WTC11 (cell line): ENCODE measurements around the gene SYCP3. TPM values are rescaled to one million over a fixed set of nuclear protein-coding genes. Genes with fewer than 3 reads are reported as not detected.

ENCODE experiments used
- ATAC-seq: fragments of 200-7000 bp; cut with Tn5 transposase; 2 replicates; pipeline ENCODE4 v1.10.0; 2021; ENCODE audit warnings: mild to moderate bottlenecking, moderate library complexity
- CTCF ChIA-PET: fragments of 300-600 bp; sonication (Branson Sonifier 250); formaldehyde crosslinking; loops from one replicate; lab custom pipeline; 2021; ENCODE audit warnings: antibody characterized with exemption; lab: Charles Lee
- POLR2A ChIA-PET: fragments of 350-600 bp; sonication (Branson Sonifier 250); formaldehyde crosslinking; loops from one replicate; lab custom pipeline; 2021; ENCODE audit warnings: antibody characterized with exemption; lab: Charles Lee
- DNase-seq: peaks from one replicate; pipeline ENCODE4 v3.0.0; 2021; ENCODE audit warnings: low spot score
- H3K27ac Mint-ChIP-seq: 2 replicates; pipeline ENCODE4 v1.8.0; 2021; ENCODE audit warnings: mixed read lengths
- H3K27me3 Mint-ChIP-seq: 2 replicates; pipeline ENCODE4 v1.8.0; 2021; ENCODE audit warnings: low read depth, mild to moderate bottlenecking, moderate library complexity, mixed read lengths
- H3K36me3 Mint-ChIP-seq: 2 replicates; pipeline ENCODE4 v1.8.0; 2021; ENCODE audit warnings: mixed read lengths
- H3K4me1 Mint-ChIP-seq: 2 replicates; pipeline ENCODE4 v1.8.0; 2022; ENCODE audit warnings: mixed read lengths
- H3K4me3 Mint-ChIP-seq: 2 replicates; pipeline ENCODE4 v1.8.0; 2021; ENCODE audit warnings: mild to moderate bottlenecking, moderate library complexity, mixed read lengths
- H3K9me3 Mint-ChIP-seq: 2 replicates; pipeline ENCODE4 v1.8.0; 2021; ENCODE audit warnings: mixed read lengths
- E2F4 ChIP-seq: sonication (generic); formaldehyde crosslinking; IDR thresholded peaks from 2 replicates; pipeline ENCODE4 v1.8.1; 2022; ENCODE audit warnings: low read depth, mild to moderate bottlenecking, moderate library complexity, missing genetic modification reagents, borderline replicate concordance
- EMX1 ChIP-seq: fragments of 250-450 bp; sonication (Bioruptor Pico); IDR thresholded peaks from 2 replicates; pipeline ENCODE4 v1.8.0; 2021; ENCODE audit warnings: mild to moderate bottlenecking
- FOXP1 ChIP-seq: sonication (generic); formaldehyde crosslinking; IDR thresholded peaks from 2 replicates; pipeline ENCODE4 v1.8.0; 2022; ENCODE audit warnings: missing genetic modification reagents, mild to moderate bottlenecking, moderate library complexity, borderline replicate concordance
- GRHL2 ChIP-seq: fragments of 250-450 bp; sonication (Bioruptor Pico); IDR thresholded peaks from 2 replicates; pipeline ENCODE4 v1.8.0; 2022; ENCODE audit warnings: mild to moderate bottlenecking, moderate library complexity; ENCODE audit not compliant: insufficient replicate concordance, severe bottlenecking
- KAT7 ChIP-seq: sonication (generic); formaldehyde crosslinking; IDR thresholded peaks from 2 replicates; pipeline ENCODE4 v1.8.1; 2023; ENCODE audit warnings: missing genetic modification reagents, mild to moderate bottlenecking, borderline replicate concordance
- NFE2L1 ChIP-seq: sonication (generic); formaldehyde crosslinking; IDR thresholded peaks from 2 replicates; pipeline ENCODE4 v1.8.1; 2023; ENCODE audit warnings: missing genetic modification reagents
- NR1H2 ChIP-seq: sonication (generic); formaldehyde crosslinking; IDR thresholded peaks from 2 replicates; pipeline ENCODE4 v1.9.0; 2021; ENCODE audit warnings: mild to moderate bottlenecking, moderate library complexity, missing genetic modification reagents
- NR3C1 ChIP-seq: sonication (generic); formaldehyde crosslinking; conservative IDR thresholded peaks from 2 replicates; pipeline ENCODE4 v1.8.1; 2023; ENCODE audit warnings: low read depth, mild to moderate bottlenecking, missing genetic modification reagents
- RELA ChIP-seq: sonication (generic); formaldehyde crosslinking; IDR thresholded peaks from 2 replicates; pipeline ENCODE4 v1.8.1; 2022; ENCODE audit warnings: missing genetic modification reagents, mild to moderate bottlenecking, borderline replicate concordance
- SMAD4 ChIP-seq: sonication (generic); formaldehyde crosslinking; IDR thresholded peaks from 2 replicates; pipeline ENCODE4 v1.8.0; 2022; ENCODE audit warnings: mild to moderate bottlenecking, missing genetic modification reagents
- SP1 ChIP-seq: sonication (generic); formaldehyde crosslinking; conservative IDR thresholded peaks from 2 replicates; pipeline ENCODE4 v1.8.1; 2022; ENCODE audit warnings: missing genetic modification reagents
- USF1 ChIP-seq: sonication (generic); formaldehyde crosslinking; IDR thresholded peaks from 2 replicates; pipeline ENCODE4 v1.8.0; 2022; ENCODE audit warnings: mild to moderate bottlenecking, missing genetic modification reagents
- ZBTB21 ChIP-seq: sonication (generic); formaldehyde crosslinking; IDR thresholded peaks from 2 replicates; pipeline ENCODE4 v1.8.1; 2023; ENCODE audit warnings: mild to moderate bottlenecking, missing genetic modification reagents, borderline replicate concordance
- ZNF138 ChIP-seq: sonication (generic); formaldehyde crosslinking; conservative IDR thresholded peaks from 2 replicates; pipeline ENCODE4 v1.8.1; 2022; ENCODE audit warnings: mild to moderate bottlenecking, moderate library complexity, missing genetic modification reagents
- ZNF232 ChIP-seq: sonication (generic); formaldehyde crosslinking; IDR thresholded peaks from 2 replicates; pipeline ENCODE4 v1.8.0; 2022; ENCODE audit warnings: mild to moderate bottlenecking, missing genetic modification reagents
- ZNF317 ChIP-seq: sonication (generic); formaldehyde crosslinking; IDR thresholded peaks from 2 replicates; pipeline ENCODE4 v1.8.1; 2023; ENCODE audit warnings: low read depth, mild to moderate bottlenecking, moderate library complexity, missing genetic modification reagents, borderline replicate concordance
- ZNF396 ChIP-seq: fragments of 250-450 bp; sonication (Bioruptor Pico); IDR thresholded peaks from 2 replicates; pipeline ENCODE4 v1.8.0; 2021; ENCODE audit warnings: mild to moderate bottlenecking, moderate library complexity, borderline replicate concordance
- ZNF671 ChIP-seq: fragments of 250-450 bp; sonication (Bioruptor Pico); IDR thresholded peaks from 2 replicates; pipeline ENCODE4 v1.8.0; 2021; ENCODE audit warnings: mild to moderate bottlenecking
- total RNA-seq: library from RNA; stranded (reverse); gene quantifications from 3 replicates; pipeline ENCODE4 v1.2.3, GENCODE V29; 2021
- TF ChIP-seq, protein P1 (sequence below): sonication (generic); formaldehyde crosslinking; conservative IDR thresholded peaks from 2 replicates; pipeline ENCODE4 v1.8.1; 2023; ENCODE audit warnings: mild to moderate bottlenecking, low read depth, missing genetic modification reagents, moderate library complexity
- TF ChIP-seq, protein P2 (sequence below): fragments of 250-450 bp; sonication (Bioruptor Pico); IDR thresholded peaks from 2 replicates; pipeline ENCODE4 v1.9.0; 2021; ENCODE audit warnings: mild to moderate bottlenecking, borderline replicate concordance
- TF ChIP-seq, protein P3 (sequence below): sonication (generic); formaldehyde crosslinking; IDR thresholded peaks from 2 replicates; pipeline ENCODE4 v1.8.1; 2022; ENCODE audit warnings: mild to moderate bottlenecking, missing genetic modification reagents, moderate library complexity, borderline replicate concordance

The SYCP3 gene
- total RNA-seq, 1 experiment from 2014 or later: 0.15 TPM

GRCh38 chr12:101719566-101719965 lies 19.7 kb downstream of the SYCP3 start (continued):
- TF ChIP-seq, protein P1, sequence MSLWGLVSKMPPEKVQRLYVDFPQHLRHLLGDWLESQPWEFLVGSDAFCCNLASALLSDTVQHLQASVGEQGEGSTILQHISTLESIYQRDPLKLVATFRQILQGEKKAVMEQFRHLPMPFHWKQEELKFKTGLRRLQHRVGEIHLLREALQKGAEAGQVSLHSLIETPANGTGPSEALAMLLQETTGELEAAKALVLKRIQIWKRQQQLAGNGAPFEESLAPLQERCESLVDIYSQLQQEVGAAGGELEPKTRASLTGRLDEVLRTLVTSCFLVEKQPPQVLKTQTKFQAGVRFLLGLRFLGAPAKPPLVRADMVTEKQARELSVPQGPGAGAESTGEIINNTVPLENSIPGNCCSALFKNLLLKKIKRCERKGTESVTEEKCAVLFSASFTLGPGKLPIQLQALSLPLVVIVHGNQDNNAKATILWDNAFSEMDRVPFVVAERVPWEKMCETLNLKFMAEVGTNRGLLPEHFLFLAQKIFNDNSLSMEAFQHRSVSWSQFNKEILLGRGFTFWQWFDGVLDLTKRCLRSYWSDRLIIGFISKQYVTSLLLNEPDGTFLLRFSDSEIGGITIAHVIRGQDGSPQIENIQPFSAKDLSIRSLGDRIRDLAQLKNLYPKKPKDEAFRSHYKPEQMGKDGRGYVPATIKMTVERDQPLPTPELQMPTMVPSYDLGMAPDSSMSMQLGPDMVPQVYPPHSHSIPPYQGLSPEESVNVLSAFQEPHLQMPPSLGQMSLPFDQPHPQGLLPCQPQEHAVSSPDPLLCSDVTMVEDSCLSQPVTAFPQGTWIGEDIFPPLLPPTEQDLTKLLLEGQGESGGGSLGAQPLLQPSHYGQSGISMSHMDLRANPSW: no peak
- TF ChIP-seq SMAD4 (CRISPR knock-in tag): no peak
- no peak for TF ChIP-seq ZNF138

DNA sequence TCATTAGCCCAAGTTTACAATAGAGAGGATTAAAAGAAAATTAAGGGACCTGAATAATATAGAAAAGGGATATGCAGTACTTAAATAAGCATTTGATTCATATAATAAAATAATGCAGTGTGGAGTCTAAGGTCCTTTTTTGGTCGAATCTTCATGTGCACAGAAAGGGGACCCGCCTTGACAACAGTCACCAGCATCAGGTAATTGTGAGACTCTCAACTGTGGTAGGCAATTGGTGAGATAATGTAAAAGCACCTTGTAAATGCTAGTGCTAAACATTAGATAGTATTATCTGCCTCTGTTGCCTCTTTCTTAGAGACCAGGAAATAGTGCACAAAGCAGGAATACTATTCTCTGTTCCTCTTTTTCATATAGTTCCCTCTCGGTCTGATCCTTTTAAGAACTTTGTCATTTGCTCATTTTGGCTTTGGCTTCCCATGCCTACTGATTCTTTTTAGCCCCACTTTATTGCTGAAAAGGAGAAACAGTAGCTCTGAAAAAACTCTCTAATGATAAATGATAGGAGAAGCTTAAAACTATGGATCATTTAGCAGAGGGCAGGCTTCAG lies 24.3 kb downstream of the SYCP3 start:
- ATAC-seq (no peak), DNase-seq (no peak)
- Mint-ChIP-seq H3K9me3 (no peaks in the 10 kb centered on the region), H3K27me3 (no peaks in the 10 kb centered on the region), H3K36me3 (no peaks in the 10 kb centered on the region), H3K27ac (no peak overlapping the region), H3K4me1 (peaks cover 15% of the 10 kb centered on the region), H3K4me3 (no peak overlapping the region)
- ChIA-PET CTCF (interaction anchor here (1.0 kb wide), 1 partner anchor 44 kb away, joined by 3 read pairs; no protein-coding TSS in a partner anchor), POLR2A (no interaction called here)
- no peak for TF ChIP-seq E2F4 (CRISPR knock-in tag)
- TF ChIP-seq KAT7: no peak
- TF ChIP-seq NR1H2: no peak
- TF ChIP-seq, protein P2, sequence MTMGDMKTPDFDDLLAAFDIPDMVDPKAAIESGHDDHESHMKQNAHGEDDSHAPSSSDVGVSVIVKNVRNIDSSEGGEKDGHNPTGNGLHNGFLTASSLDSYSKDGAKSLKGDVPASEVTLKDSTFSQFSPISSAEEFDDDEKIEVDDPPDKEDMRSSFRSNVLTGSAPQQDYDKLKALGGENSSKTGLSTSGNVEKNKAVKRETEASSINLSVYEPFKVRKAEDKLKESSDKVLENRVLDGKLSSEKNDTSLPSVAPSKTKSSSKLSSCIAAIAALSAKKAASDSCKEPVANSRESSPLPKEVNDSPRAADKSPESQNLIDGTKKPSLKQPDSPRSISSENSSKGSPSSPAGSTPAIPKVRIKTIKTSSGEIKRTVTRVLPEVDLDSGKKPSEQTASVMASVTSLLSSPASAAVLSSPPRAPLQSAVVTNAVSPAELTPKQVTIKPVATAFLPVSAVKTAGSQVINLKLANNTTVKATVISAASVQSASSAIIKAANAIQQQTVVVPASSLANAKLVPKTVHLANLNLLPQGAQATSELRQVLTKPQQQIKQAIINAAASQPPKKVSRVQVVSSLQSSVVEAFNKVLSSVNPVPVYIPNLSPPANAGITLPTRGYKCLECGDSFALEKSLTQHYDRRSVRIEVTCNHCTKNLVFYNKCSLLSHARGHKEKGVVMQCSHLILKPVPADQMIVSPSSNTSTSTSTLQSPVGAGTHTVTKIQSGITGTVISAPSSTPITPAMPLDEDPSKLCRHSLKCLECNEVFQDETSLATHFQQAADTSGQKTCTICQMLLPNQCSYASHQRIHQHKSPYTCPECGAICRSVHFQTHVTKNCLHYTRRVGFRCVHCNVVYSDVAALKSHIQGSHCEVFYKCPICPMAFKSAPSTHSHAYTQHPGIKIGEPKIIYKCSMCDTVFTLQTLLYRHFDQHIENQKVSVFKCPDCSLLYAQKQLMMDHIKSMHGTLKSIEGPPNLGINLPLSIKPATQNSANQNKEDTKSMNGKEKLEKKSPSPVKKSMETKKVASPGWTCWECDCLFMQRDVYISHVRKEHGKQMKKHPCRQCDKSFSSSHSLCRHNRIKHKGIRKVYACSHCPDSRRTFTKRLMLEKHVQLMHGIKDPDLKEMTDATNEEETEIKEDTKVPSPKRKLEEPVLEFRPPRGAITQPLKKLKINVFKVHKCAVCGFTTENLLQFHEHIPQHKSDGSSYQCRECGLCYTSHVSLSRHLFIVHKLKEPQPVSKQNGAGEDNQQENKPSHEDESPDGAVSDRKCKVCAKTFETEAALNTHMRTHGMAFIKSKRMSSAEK: no peak
- TF ChIP-seq, protein P1: no peak

GRCh38 chr12:101713930-101714329 lies 25.3 kb downstream of the SYCP3 start:
- Mint-ChIP-seq H3K9me3 (no peaks in the 10 kb centered on the region), H3K4me1 (peaks cover 15% of the 10 kb centered on the region), H3K4me3 (no peak overlapping the region), H3K27me3 (no peaks in the 10 kb centered on the region), H3K27ac (no peak overlapping the region), H3K36me3 (no peaks in the 10 kb centered on the region)
- no peak for ATAC-seq
- no peak for DNase-seq
- ChIA-PET POLR2A (interaction anchor here (0.5 kb wide), 1 partner anchor 155 kb away, joined by 4 read pairs; no protein-coding TSS in a partner anchor), CTCF (interaction anchor here (0.9 to 1.2 kb wide), 2 partner anchors 10 to 46 kb away, joined by 3 to 4 read pairs; no protein-coding TSS in a partner anchor)
- no peak for TF ChIP-seq ZNF232 (CRISPR knock-in tag)
- no peak for TF ChIP-seq NFE2L1 (CRISPR knock-in tag)
- TF ChIP-seq USF1: no peak
- no peak for TF ChIP-seq ZNF396 (CRISPR knock-in tag)
- TF ChIP-seq ZBTB21 (CRISPR knock-in tag): no peak
- no peak for TF ChIP-seq ZNF317
- no peak for TF ChIP-seq NR3C1
- no peak for TF ChIP-seq GRHL2
- TF ChIP-seq, protein P3, sequence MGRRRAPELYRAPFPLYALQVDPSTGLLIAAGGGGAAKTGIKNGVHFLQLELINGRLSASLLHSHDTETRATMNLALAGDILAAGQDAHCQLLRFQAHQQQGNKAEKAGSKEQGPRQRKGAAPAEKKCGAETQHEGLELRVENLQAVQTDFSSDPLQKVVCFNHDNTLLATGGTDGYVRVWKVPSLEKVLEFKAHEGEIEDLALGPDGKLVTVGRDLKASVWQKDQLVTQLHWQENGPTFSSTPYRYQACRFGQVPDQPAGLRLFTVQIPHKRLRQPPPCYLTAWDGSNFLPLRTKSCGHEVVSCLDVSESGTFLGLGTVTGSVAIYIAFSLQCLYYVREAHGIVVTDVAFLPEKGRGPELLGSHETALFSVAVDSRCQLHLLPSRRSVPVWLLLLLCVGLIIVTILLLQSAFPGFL: no peak
- TF ChIP-seq FOXP1: no peak
- no peak for TF ChIP-seq SP1 (CRISPR knock-in tag)
- no peak for TF ChIP-seq ZNF671 (CRISPR knock-in tag)
- TF ChIP-seq EMX1 (CRISPR knock-in tag): no peak
- TF ChIP-seq RELA: no peak
